Glutamatergic neuron (in vitro differentiated cells): ENCODE measurements around the gene PPP1R14B. TPM values are rescaled to one million over a fixed set of nuclear protein-coding genes. Genes with fewer than 3 reads are reported as not detected.

ENCODE experiments used
- DNase-seq: peaks from one replicate; pipeline ENCODE4 v3.0.0; 2022
- H3K27ac Mint-ChIP-seq: one replicate; pipeline ENCODE4 v1.8.0; 2020; ENCODE audit warnings: mild to moderate bottlenecking, mixed read lengths, inconsistent platforms; ENCODE audit not compliant: unreplicated experiment
- H3K27me3 Mint-ChIP-seq: one replicate; pipeline ENCODE4 v1.8.0; 2020; ENCODE audit warnings: mild to moderate bottlenecking, moderate library complexity, mixed read lengths, inconsistent platforms; ENCODE audit not compliant: unreplicated experiment
- H3K36me3 Mint-ChIP-seq: one replicate; pipeline ENCODE4 v1.8.0; 2020; ENCODE audit warnings: mild to moderate bottlenecking, mixed read lengths, inconsistent platforms; ENCODE audit not compliant: unreplicated experiment
- H3K4me1 Mint-ChIP-seq: one replicate; pipeline ENCODE4 v1.8.0; 2020; ENCODE audit warnings: mild to moderate bottlenecking, low read depth, mixed read lengths, inconsistent platforms; ENCODE audit not compliant: unreplicated experiment
- H3K4me3 Mint-ChIP-seq: one replicate; pipeline ENCODE4 v1.8.0; 2020; ENCODE audit warnings: mild to moderate bottlenecking, mixed read lengths, inconsistent platforms; ENCODE audit not compliant: unreplicated experiment
- H3K9me3 Mint-ChIP-seq: one replicate; pipeline ENCODE4 v1.8.0; 2020; ENCODE audit warnings: mild to moderate bottlenecking, moderate library complexity, mixed read lengths, inconsistent platforms; ENCODE audit not compliant: unreplicated experiment
- CTCF ChIP-seq: fragments of 200-600 bp; sonication (generic); IDR thresholded peaks from one replicate; pipeline ENCODE4 v1.5.0; 2021; ENCODE audit not compliant: partially characterized antibody, unreplicated experiment
- total RNA-seq: library from RNA; stranded (reverse); fragmentation: NEBNext Ultra II Directional; extraction: Animal tissue kit (Norgen Biotek cat#: 25700); gene quantifications from one replicate; pipeline ENCODE4 v1.2.1, GENCODE V29; 2021; ENCODE audit not compliant: unreplicated experiment

The PPP1R14B gene
- total RNA-seq, 1 donor from 2014 or later = 348 TPM

- Mint-ChIP-seq H3K27me3 (peaks cover 12% of the 10 kb centered on the region), H3K27ac (no peak overlapping the region), H3K4me1 (no peaks in the 10 kb centered on the region), H3K9me3 (peaks cover 3% of the 10 kb centered on the region), H3K4me3 (no peak overlapping the region), H3K36me3 (no peaks in the 10 kb centered on the region)
- no peak for TF ChIP-seq CTCF
- DNase-seq = no peak
Observed at GRCh38 chr11:64210301-64211020, 36.3 kb downstream of the PPP1R14B start.

- no peak overlapping the region for H3K4me3 Mint-ChIP-seq
- H3K4me1 Mint-ChIP-seq = peaks cover 2% of the 10 kb centered on the region
- no peak overlapping the region for H3K27ac Mint-ChIP-seq
- no peak for TF ChIP-seq CTCF
- H3K9me3 Mint-ChIP-seq = peaks cover 3% of the 10 kb centered on the region
- H3K36me3 Mint-ChIP-seq = no peaks in the 10 kb centered on the region
- DNase-seq = no peak
- peaks cover 12% of the 10 kb centered on the region for H3K27me3 Mint-ChIP-seq
Observed at GRCh38 chr11:64209563-64209843, 37.2 kb downstream of the PPP1R14B start.

GRCh38 chr11:64208796-64209562 is 37.8 kb downstream of the PPP1R14B start:
- DNase-seq = no peak

GRCh38 chr11:64208086-64208795 is 38.5 kb downstream of the PPP1R14B start:
- H3K4me1 Mint-ChIP-seq = peaks cover 9% of the 10 kb centered on the region
- H3K27me3 Mint-ChIP-seq = peaks cover 10% of the 10 kb centered on the region
- no peaks in the 10 kb centered on the region for H3K36me3 Mint-ChIP-seq
- TF ChIP-seq CTCF = no peak
- H3K4me3 Mint-ChIP-seq = no peak overlapping the region
- peaks cover 5% of the 10 kb centered on the region for H3K9me3 Mint-ChIP-seq
- no peak overlapping the region for H3K27ac Mint-ChIP-seq
- no peak for DNase-seq

More at GRCh38 chr11:64208796-64209562, 37.8 kb downstream of the PPP1R14B start:
- H3K27ac Mint-ChIP-seq = peak overlapping the region; percentile 33
- peaks cover 6% of the 10 kb centered on the region for H3K4me1 Mint-ChIP-seq
- peaks cover 5% of the 10 kb centered on the region for H3K9me3 Mint-ChIP-seq
- H3K27me3 Mint-ChIP-seq = peaks cover 14% of the 10 kb centered on the region
- H3K4me3 Mint-ChIP-seq = no peak overlapping the region
- H3K36me3 Mint-ChIP-seq = no peaks in the 10 kb centered on the region
- no peak for TF ChIP-seq CTCF
